HG03457 (cell line): Measurements from ENCODE around the gene PIGC.
A peak's percentile ranks its signal among the peaks of the same experiment; 100 is the strongest.

ENCODE experiments used
- ATAC-seq: cut with Tn5 transposase; IDR thresholded peaks from one replicate; pipeline ENCODE4 v1.9.1; 2021; ENCODE audit warnings: moderate number of reproducible peaks; ENCODE audit not compliant: unreplicated experiment

Gene PIGC

DNA sequence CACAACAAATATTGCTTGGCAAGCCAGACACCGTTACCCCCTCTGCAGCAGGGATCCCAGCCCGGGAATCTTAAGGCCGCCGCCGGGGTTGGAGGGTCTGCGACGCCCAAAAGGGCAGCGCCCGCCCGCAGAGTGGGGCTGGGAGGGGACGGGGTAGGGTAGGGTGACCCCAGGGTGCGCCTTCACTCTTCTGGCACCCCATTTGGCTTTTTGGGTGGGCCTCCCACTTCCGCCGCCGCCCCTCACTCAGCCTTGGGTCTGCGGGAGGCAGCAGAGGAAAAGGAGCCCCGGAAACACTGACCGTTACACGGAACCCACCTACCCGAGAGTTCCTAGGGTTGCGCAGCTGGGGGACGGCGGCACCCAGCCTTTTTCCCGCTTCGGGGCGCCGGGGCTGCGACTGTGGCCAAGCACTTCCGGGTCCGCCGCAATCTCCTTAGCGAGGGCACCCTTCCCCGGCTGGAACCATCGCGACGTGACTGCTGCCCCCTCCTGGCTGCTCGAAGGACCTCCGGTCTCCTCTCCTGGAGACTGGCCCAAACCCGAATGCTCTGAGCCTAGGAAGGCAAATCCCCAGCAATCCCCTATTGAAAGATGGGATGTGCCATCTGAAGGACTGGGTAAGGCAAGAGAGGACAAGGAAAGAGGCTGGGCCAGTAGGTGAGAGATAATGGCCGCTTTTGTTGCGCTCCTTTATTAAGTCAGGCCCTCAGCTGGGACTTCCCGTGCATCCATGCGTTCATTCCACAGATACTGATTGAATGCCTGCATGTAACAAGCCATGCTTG lies at the start of gene PIGC:
PIGC (minus strand) TSS at position 404 of the 788 bp plus-strand sequence. CDS start 1,447 bp downstream, outside the sequence.
- ATAC-seq, result peak; percentile 98

GRCh38 chr1:172492421-172492820 lies 48.6 kb upstream of the PIGC start:
- no peak for ATAC-seq

DNA sequence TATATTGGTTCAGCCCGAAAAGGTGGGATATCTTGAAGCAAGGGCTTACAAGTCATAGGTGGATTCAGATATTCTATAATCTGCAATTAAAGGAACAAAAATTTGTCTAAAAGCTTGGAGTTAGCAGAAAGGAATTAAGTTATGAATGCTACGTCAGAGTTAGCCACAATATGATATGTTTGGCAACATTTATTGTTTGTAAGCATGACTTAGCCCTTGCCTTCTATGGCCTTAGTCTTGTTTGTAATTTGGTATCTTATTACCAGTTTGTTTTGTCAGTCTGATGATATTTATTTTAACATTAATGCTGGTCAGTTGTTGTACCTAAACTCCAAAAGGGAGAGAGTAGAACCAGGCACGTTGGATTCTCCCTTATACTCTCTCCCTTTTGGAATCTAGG lies 46.0 kb upstream of the PIGC start:
- no peak for ATAC-seq

DNA sequence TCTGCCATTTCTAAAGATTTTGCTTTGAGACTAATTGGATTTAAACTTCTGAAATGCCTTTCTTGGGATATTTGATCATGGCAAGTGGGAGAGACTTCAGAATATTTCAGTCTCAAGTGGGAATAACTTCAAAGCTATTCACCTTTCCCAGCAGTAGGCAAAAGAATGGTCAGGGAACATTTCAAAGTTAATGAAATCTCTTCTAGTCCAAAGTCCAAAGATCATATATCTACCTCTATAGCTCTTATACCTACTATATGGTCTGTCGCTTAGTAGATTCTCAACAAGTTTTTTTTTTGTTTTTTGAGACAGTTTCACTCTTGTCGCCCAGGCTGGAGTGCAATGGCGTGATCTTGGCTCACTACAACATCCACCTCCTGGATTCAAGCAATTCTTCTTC lies 44.5 kb upstream of the PIGC start:
- no peak for ATAC-seq

- no peak for ATAC-seq
Observed at GRCh38 chr1:172487550-172487949, 43.7 kb upstream of the PIGC start.

- ATAC-seq, result no peak
Observed at GRCh38 chr1:172486805-172487454, 43.1 kb upstream of the PIGC start.

- ATAC-seq, result no peak
Observed at GRCh38 chr1:172485626-172486025, 41.8 kb upstream of the PIGC start.

GRCh38 chr1:172484252-172484651 lies 40.4 kb upstream of the PIGC start:
- no peak for ATAC-seq

GRCh38 chr1:172483448-172483847 lies 39.6 kb upstream of the PIGC start:
- ATAC-seq, result no peak

DNA sequence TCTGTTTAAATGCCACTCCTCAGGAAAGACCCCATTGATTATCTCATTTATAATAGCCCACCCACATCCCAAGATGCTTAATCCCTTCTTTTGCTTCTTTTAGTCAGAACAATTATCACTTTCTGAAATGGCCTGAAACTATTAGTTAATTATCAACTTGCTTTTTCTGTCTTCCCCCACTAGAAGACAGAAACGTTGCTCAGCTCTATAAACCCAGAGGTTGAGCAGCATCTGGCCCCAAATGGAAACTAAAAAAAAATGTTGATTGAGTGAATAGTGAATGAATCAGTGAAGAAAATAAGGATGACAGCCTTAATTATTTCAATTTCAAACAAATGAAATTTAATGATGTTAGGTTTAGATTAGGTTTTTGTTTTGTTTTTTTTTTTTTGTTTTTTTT lies 38.2 kb upstream of the PIGC start:
- ATAC-seq, result no peak

- ATAC-seq, result no peak
Observed at GRCh38 chr1:172480431-172480830, 36.6 kb upstream of the PIGC start.

DNA sequence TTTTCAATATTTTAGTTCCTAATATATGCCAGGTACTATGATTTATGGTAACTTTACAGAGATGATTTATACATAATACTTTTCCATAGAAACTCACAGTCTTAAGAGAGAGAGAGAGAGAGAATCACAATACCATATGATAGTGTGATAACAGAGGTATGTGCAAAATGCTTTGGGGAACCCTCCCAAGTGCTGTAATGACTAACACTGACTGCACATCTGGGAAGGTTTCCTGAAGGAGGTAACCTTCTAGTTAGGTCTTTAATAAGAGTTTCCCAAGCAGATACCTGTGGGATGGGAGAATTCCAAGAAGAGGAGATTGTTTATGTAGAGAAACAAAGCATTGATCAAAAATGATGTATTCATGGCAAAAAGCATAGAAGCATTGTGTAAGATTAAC lies 34.6 kb upstream of the PIGC start:
- ATAC-seq, result no peak

DNA sequence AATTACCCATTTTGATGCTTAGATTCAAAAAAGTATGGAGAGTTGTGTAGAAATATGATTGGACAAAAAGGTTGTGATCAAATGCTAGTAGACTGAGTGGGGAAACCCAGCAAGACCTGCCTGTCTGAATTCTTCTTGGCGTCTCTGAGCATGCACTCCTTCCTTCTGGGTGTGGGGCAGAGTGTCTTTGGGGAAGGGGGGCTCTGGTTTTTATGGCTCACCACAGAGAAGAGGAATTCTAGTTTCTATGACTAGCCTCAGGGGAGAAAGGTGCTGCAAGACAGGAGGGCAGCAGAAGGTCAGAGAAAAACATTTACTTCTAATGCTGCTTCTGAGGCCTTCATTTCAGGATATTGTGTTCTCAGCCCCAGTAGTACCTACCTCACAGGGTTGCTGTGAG lies 33.9 kb upstream of the PIGC start:
- ATAC-seq, result no peak

DNA sequence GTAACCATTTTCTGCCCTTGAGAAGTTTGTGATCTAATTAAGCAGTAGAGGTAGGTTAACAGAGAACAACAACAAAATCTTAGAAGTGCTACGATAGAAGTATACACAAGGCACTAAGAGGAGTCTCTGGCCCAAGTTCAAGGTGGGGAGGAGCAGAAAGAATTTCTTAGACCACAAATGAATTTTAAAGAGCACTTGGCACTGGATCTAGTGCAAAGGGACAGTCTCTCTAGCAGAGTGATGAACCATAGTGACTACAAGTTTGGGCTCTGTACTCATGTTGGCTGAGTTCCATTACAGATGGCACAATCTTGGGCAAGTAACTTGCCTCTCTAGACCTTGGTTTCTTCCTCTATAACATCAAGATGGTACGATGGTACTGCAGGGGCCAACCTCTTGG lies 33.3 kb upstream of the PIGC start:
- no peak for ATAC-seq

GRCh38 chr1:172476218-172476811 lies 32.4 kb upstream of the PIGC start:
- ATAC-seq, result no peak

DNA sequence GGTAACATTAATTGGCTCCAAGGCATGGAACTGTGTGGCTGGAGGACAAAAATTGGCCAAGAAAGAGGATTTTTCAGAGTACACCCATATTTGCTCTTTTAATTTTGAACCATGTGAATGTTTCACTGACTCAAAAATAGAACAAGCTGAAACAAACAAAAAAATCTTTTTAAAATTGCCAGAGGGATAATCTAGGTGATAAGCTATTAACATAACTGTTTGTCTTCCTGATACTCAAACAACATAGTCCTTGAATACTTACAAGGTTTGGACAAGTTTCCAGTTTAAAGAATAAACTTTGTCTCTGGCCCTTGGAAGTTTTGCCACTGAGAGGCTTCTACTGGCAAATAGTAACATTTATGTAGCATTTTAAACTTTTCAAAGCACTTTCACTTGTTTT lies 30.0 kb upstream of the PIGC start:
- ATAC-seq, result no peak

DNA sequence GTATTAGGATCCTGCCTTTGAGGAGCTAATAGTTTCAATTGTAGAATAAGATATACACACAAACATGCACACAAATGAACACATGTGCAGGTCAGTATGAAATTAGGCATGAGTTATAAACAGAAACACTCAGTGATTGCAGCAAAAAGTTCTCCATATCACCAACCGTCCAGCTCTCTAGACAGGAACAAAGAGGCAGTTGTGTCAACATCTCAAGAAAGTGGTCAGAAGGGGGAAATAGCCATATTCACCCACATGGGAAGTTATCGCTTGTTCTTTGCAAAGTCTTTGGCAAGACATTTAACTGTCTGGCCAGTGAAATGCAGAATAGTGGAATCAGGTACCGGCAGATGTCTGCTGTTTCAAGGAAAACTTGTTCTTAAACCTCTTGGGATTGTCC lies 29.4 kb upstream of the PIGC start:
- no peak for ATAC-seq

GRCh38 chr1:172472495-172472894 lies 28.6 kb upstream of the PIGC start:
- no peak for ATAC-seq

DNA sequence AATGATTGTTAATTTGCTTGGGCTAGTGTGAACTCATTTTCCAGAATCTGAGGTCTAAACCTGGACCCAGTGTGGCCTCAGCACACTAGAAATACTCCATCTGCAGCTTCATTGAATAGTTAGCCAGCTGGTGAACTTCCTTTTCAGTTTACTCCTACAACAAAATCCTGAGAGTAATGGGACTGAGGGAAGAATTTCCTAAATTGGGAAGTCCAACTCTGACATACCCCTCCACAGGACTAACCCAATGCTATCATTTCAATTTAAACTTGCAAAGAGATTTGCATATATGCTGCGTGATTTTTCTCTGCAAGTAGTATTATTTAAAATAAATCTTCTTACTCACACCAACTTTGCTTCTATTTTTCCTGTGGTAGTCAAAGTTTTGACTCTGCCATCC lies 27.8 kb upstream of the PIGC start:
- no peak for ATAC-seq

- no peak for ATAC-seq
Observed at GRCh38 chr1:172470149-172470548, 26.3 kb upstream of the PIGC start.

DNA sequence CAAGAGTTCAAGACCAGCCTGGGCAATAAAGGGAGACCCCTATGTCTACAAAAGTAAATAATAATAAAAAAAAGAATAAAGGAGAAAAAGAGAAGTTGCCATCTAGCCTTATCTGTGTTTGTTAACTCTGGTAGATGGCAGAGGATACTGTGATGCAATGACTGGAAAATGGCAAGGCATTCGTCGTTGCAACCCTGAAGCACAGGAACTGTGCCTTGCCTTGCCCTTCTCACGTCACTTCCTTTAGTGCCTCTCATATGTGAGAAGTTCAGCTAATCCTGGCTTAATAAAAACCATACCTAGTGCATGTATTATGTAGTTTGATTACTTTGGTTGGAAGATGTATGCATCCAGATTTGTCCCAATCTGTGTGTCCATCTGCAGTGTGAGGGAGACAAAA lies 25.8 kb upstream of the PIGC start:
- no peak for ATAC-seq

- no peak for ATAC-seq
Observed at GRCh38 chr1:172468296-172468695, 24.4 kb upstream of the PIGC start.
